ENCODE measurements around the gene IFNA5. TPM values are rescaled to one million over a fixed set of nuclear protein-coding genes. Genes with fewer than 3 reads are reported as not detected.

Gene IFNA5
- polyA plus RNA-seq, 1 donor from 2014 or later: not detected

- Histone ChIP-seq H3K9me2 (ENCODE audit: insufficient read depth, low read length) (no peaks in the 10 kb centered on the region), H3K4me3 (ENCODE audit: low read length) (no peak overlapping the region), H3K27ac (ENCODE audit: low read length) (no peak overlapping the region), H3K27me3 (ENCODE audit: insufficient read depth, low read depth, low read length) (no peaks in the 10 kb centered on the region), H3F3A (ENCODE audit: insufficient read depth, low read length, poor library complexity, severe bottlenecking) (no peaks in the 10 kb centered on the region), H3K9ac (ENCODE audit: low read length) (no peak overlapping the region), H2AFZ (ENCODE audit: low read depth, low read length) (no peak overlapping the region), H4K20me1 (ENCODE audit: insufficient read depth) (no peaks in the 10 kb centered on the region), H3K36me3 (ENCODE audit: insufficient read depth, low read length) (no peaks in the 10 kb centered on the region), H3K9me3 (ENCODE audit: low read length) (no peaks in the 10 kb centered on the region), H3K79me2 (replicated peaks; ENCODE audit: insufficient read depth, low read length) (no peaks in the 10 kb centered on the region), H3K4me2 (ENCODE audit: low read length) (no peak overlapping the region)
- TF ChIP-seq SMC3 (conservative IDR thresholded peaks at IDR 0.05; ENCODE audit: poor library complexity) (no peak), REST (IDR thresholded peaks at IDR 0.05; ENCODE audit: borderline replicate concordance) (no peak), MXI1 (conservative IDR thresholded peaks at IDR 0.05; ENCODE audit: poor library complexity, severe bottlenecking) (no peak), EP300 (conservative IDR thresholded peaks at IDR 0.05; ENCODE audit: poor library complexity, severe bottlenecking) (no peak), TAF1 (IDR thresholded peaks at IDR 0.05; ENCODE audit: low read depth) (no peak), EZH2 (IDR thresholded peaks at IDR 0.05; ENCODE audit: borderline replicate concordance, insufficient read depth, low read length, poor library complexity, severe bottlenecking) (no peak), RAD21 (conservative IDR thresholded peaks at IDR 0.05) (no peak), CTCF (IDR thresholded peaks at IDR 0.05; ENCODE audit: poor library complexity, severe bottlenecking) (no peak)
Measured at GRCh38 chr9:21311889-21312288, 6.8 kb upstream of the IFNA5 start.

GRCh38 chr9:21295992-21296391 lies 9.1 kb downstream of the IFNA5 start:
- H3K27ac ChIP-seq (ENCODE audit: low read length): no peak overlapping the region
- no peak overlapping the region for H3K4me2 ChIP-seq (ENCODE audit: low read length)
- no peaks in the 10 kb centered on the region for H4K20me1 ChIP-seq (ENCODE audit: insufficient read depth)
- no peaks in the 10 kb centered on the region for H3K9me3 ChIP-seq (ENCODE audit: low read length)
- H3K9ac ChIP-seq (ENCODE audit: low read length): no peak overlapping the region
- no peak for TF ChIP-seq POLR2AphosphoS5 (IDR thresholded peaks at IDR 0.05)
- no peak for TF ChIP-seq CTCF (IDR thresholded peaks at IDR 0.05; ENCODE audit: poor library complexity, severe bottlenecking)
- TF ChIP-seq REST (IDR thresholded peaks at IDR 0.05; ENCODE audit: borderline replicate concordance): no peak
- TF ChIP-seq RAD21 (conservative IDR thresholded peaks at IDR 0.05): no peak
- TF ChIP-seq SMC3 (conservative IDR thresholded peaks at IDR 0.05; ENCODE audit: poor library complexity): no peak
- no peaks in the 10 kb centered on the region for H3K79me2 ChIP-seq (replicated peaks; ENCODE audit: insufficient read depth, low read length)
- no peaks in the 10 kb centered on the region for H3K9me2 ChIP-seq (ENCODE audit: insufficient read depth, low read length)
- H2AFZ ChIP-seq (ENCODE audit: low read depth, low read length): no peak overlapping the region
- no peaks in the 10 kb centered on the region for H3F3A ChIP-seq (ENCODE audit: insufficient read depth, low read length, poor library complexity, severe bottlenecking)
- no peak overlapping the region for H3K4me3 ChIP-seq (ENCODE audit: low read length)
- H3K27me3 ChIP-seq (ENCODE audit: insufficient read depth, low read depth, low read length): no peaks in the 10 kb centered on the region
- no peaks in the 10 kb centered on the region for H3K36me3 ChIP-seq (ENCODE audit: insufficient read depth, low read length)

Measured in neural cell (in vitro differentiated cells).